ENCODE measurements around the gene SIL1. TPM values are rescaled to one million over a fixed set of nuclear protein-coding genes. Genes with fewer than 3 reads are reported as not detected.

SIL1 gene
- total RNA-seq, 3 donors from 2014 or later (not counting 1 experiment from before 2014, with no cell fraction given): 16.9 to 22.5 (median 22.4) TPM

GRCh38 chr5:139190125-139190524, 8.0 kb downstream of the SIL1 start:
- Histone ChIP-seq H3K36me3 (ENCODE audit: control insufficient read depth, insufficient read depth, low read length) (no peaks in the 10 kb centered on the region), H3K4me3 (ENCODE audit: low read length) (no peak overlapping the region), H3K9me3 (ENCODE audit: control insufficient read depth, insufficient read depth, low read length) (no peaks in the 10 kb centered on the region), H3K27ac (ENCODE audit: low read length) (no peak overlapping the region), H3K27me3 (ENCODE audit: control insufficient read depth, insufficient read depth, low read length) (no peaks in the 10 kb centered on the region), H3K4me1 (ENCODE audit: control insufficient read depth, insufficient read depth, low read length) (no peaks in the 10 kb centered on the region)
- no peaks in the 10 kb centered on the region for H3K27me3 Mint-ChIP-seq (ENCODE audit: low read depth in 2 of 2)
- H3K36me3 Mint-ChIP-seq: no peaks in the 10 kb centered on the region
- ATAC-seq (no peak), DNase-seq (no peak)
- intact Hi-C loops (cut with micrococcal nuclease): loop anchor here (10.0 kb wide), 1 partner anchor 615 kb away; the partner anchor contains the start of gene HSPA9
- WGBS (ENCODE audit: insufficient coverage): 57% methylated on average over 3 of the region's 3 CpGs
- H3K4me1 Mint-ChIP-seq: peaks cover 15 to 17% of the 10 kb centered on the region in 2 donors
- H3K9me3 Mint-ChIP-seq: no peaks in the 10 kb centered on the region
- TF ChIP-seq CTCF (IDR thresholded peaks at IDR 0.05): no peak
- H3K4me3 Mint-ChIP-seq: no peak overlapping the region
- no peak overlapping the region for H3K27ac Mint-ChIP-seq

GRCh38 chr5:139188558-139189270, 9.5 kb downstream of the SIL1 start:
- Histone ChIP-seq H3K4me1 (ENCODE audit: control insufficient read depth, insufficient read depth, low read length) (no peaks in the 10 kb centered on the region), H3K36me3 (ENCODE audit: control insufficient read depth, insufficient read depth, low read length) (no peaks in the 10 kb centered on the region), H3K27me3 (ENCODE audit: control insufficient read depth, insufficient read depth, low read length) (no peaks in the 10 kb centered on the region), H3K4me3 (ENCODE audit: low read length) (no peak overlapping the region), H3K27ac (ENCODE audit: low read length) (no peak overlapping the region), H3K9me3 (ENCODE audit: control insufficient read depth, insufficient read depth, low read length) (no peaks in the 10 kb centered on the region)
- H3K4me3 Mint-ChIP-seq: no peak overlapping the region
- H3K36me3 Mint-ChIP-seq: no peaks in the 10 kb centered on the region
- TF ChIP-seq CTCF (IDR thresholded peaks at IDR 0.05): no peak
- H3K27me3 Mint-ChIP-seq (ENCODE audit: low read depth in 2 of 2): no peaks in the 10 kb centered on the region
- intact Hi-C loops (cut with micrococcal nuclease): no loop called here
- DNase-seq (no peak), ATAC-seq (no peak)
- peaks cover 15 to 18% of the 10 kb centered on the region in 2 donors for H3K4me1 Mint-ChIP-seq
- H3K9me3 Mint-ChIP-seq: no peaks in the 10 kb centered on the region
- no peak overlapping the region for H3K27ac Mint-ChIP-seq
- 98% methylated on average over 4 of the region's 5 CpGs for WGBS (ENCODE audit: insufficient coverage)

- no peaks in the 10 kb centered on the region for H3K27me3 ChIP-seq (ENCODE audit: control insufficient read depth, insufficient read depth, low read length)
- Mint-ChIP-seq H3K4me1 (peaks cover 18 to 21% of the 10 kb centered on the region in 2 donors), H3K27ac (no peak overlapping the region), H3K36me3 (no peaks in the 10 kb centered on the region), H3K27me3 (ENCODE audit: low read depth in 2 of 2) (no peaks in the 10 kb centered on the region), H3K9me3 (no peaks in the 10 kb centered on the region), H3K4me3 (no peak overlapping the region)
- H3K36me3 ChIP-seq (ENCODE audit: control insufficient read depth, insufficient read depth, low read length): no peaks in the 10 kb centered on the region
- 99% methylated on average over 6 of the region's 6 CpGs for WGBS (ENCODE audit: insufficient coverage)
- H3K9me3 ChIP-seq (ENCODE audit: control insufficient read depth, insufficient read depth, low read length): no peaks in the 10 kb centered on the region
- no peak overlapping the region for H3K27ac ChIP-seq (ENCODE audit: low read length)
- DNase-seq (no peak), ATAC-seq (no peak)
- intact Hi-C loops (cut with micrococcal nuclease): no loop called here
- peaks cover 6% of the 10 kb centered on the region for H3K4me1 ChIP-seq (ENCODE audit: control insufficient read depth, insufficient read depth, low read length)
- H3K4me3 ChIP-seq (ENCODE audit: low read length): no peak overlapping the region
- TF ChIP-seq CTCF (IDR thresholded peaks at IDR 0.05): no peak
Observed at GRCh38 chr5:139186752-139187326, 11.3 kb downstream of the SIL1 start.

Measured in natural killer cell (primary cell).